H1 (cell line): ENCODE data around the gene PEAK3. TPM values are rescaled to one million over a fixed set of nuclear protein-coding genes. Genes with fewer than 3 reads are reported as not detected.
"Not testable (repeated sequence)": the region's sequence is repeated elsewhere in the genome, so short reads cannot be mapped to it uniquely, and the experiment has no call there.

Source experiments
- CTCF ChIA-PET: fragments of 300-600 bp; sonication (Branson Sonifier 250); formaldehyde crosslinking; loops from one replicate; lab custom pipeline; 2021; ENCODE audit not compliant: partially characterized antibody; lab: Charles Lee
- POLR2A ChIA-PET: fragments of 300-600 bp; sonication (Branson Sonifier 250); formaldehyde crosslinking; loops from one replicate; lab custom pipeline; 2021; ENCODE audit warnings: inconsistent platforms; ENCODE audit not compliant: partially characterized antibody; lab: Charles Lee
- DNase-seq, 2 experiments: peaks; one replicate each; pipeline versions ENCODE4 v3.0.0 to v3.0.0-alpha.2; 2010 to 2022; ENCODE audit warnings: low spot score in 2 of 2, low read depth in 1 of 2, mixed read lengths in 1 of 2
- FAIRE-seq: peaks from 2 replicates; lab custom pipeline; 2011; peaks lifted over from hg19 to GRCh38; lab: Jason Lieb, UNC
- H2AFZ ChIP-seq: 2 replicates; pipeline ENCODE4 v1.8.1; 2012; ENCODE audit warnings: low read length, inconsistent platforms
- H2AK5ac ChIP-seq: 2 replicates; pipeline ENCODE4 v1.6.1; 2013; ENCODE audit warnings: low read depth, low read length
- H2BK120ac ChIP-seq: replicated peaks from 2 replicates; pipeline ENCODE3; 2013; ENCODE audit warnings: low read depth, low read length, inconsistent platforms
- H2BK12ac ChIP-seq: 2 replicates; pipeline ENCODE4 v1.6.1; 2013; ENCODE audit warnings: low read depth, low read length
- H2BK15ac ChIP-seq: 2 replicates; pipeline ENCODE4 v1.6.1; 2013; ENCODE audit warnings: low read length
- H2BK20ac ChIP-seq: 2 replicates; pipeline ENCODE4 v1.6.1; 2013; ENCODE audit warnings: low read length
- H2BK5ac ChIP-seq: 2 replicates; pipeline ENCODE4 v1.6.1; 2013; ENCODE audit warnings: low read depth, low read length
- H3K14ac ChIP-seq: 2 replicates; pipeline ENCODE4 v1.6.1; 2013; ENCODE audit warnings: inconsistent platforms; ENCODE audit not compliant: insufficient read length
- H3K18ac ChIP-seq: 2 replicates; pipeline ENCODE4 v1.6.1; 2013; ENCODE audit warnings: low read length; ENCODE audit errors: extremely low read depth
- H3K23ac ChIP-seq: 2 replicates; pipeline ENCODE4 v1.6.1; 2013; ENCODE audit warnings: inconsistent platforms; ENCODE audit not compliant: insufficient read length
- H3K23me2 ChIP-seq: 2 replicates; pipeline ENCODE4 v1.6.1; 2013; ENCODE audit warnings: low read depth, low read length
- H3K27ac ChIP-seq: 2 replicates; pipeline ENCODE4 v1.6.1; 2011; ENCODE audit warnings: low read depth, low read length, inconsistent platforms
- H3K27me3 ChIP-seq, 4 experiments: replicated peaks in 1 of 4; 1 replicate in 1 of 4; 2 replicates in 3 of 4; pipeline versions ENCODE4 v1.6.1 to v1.8.1; 2011 to 2013; ENCODE audit warnings: low read length in 3 of 4, mild to moderate bottlenecking in 3 of 4, inconsistent platforms in 2 of 4, mixed read lengths in 2 of 4, moderate library complexity in 1 of 4; ENCODE audit not compliant: control insufficient read depth in 3 of 4, insufficient read depth in 3 of 4; ENCODE audit errors: extremely low read depth in 1 of 4
- H3K36me3 ChIP-seq, 4 experiments: 2 replicates each; pipeline versions ENCODE4 v1.6.1 to v1.8.1; 2011 to 2013; ENCODE audit warnings: mild to moderate bottlenecking in 4 of 4, low read length in 3 of 4, moderate library complexity in 2 of 4, control low read depth in 1 of 4, inconsistent platforms in 1 of 4; ENCODE audit not compliant: insufficient read depth in 4 of 4, control insufficient read depth in 2 of 4
- H3K4ac ChIP-seq: replicated peaks from 2 replicates; pipeline ENCODE3; 2013; ENCODE audit warnings: low read length, low read depth, mixed read lengths, inconsistent platforms; ENCODE audit not compliant: insufficient read length
- H3K4me1 ChIP-seq, 4 experiments: replicated peaks in 1 of 4; 1 replicate in 1 of 4; 2 replicates in 3 of 4; pipeline versions ENCODE4 v1.6.1 to v1.8.1; 2011 to 2013; ENCODE audit warnings: low read length in 3 of 4, inconsistent platforms in 2 of 4, mixed read lengths in 1 of 4; ENCODE audit not compliant: insufficient read depth in 4 of 4, control insufficient read depth in 3 of 4
- H3K4me2 ChIP-seq, 2 experiments: 2 replicates each; pipeline versions ENCODE4 v1.6.1 to v1.8.1; 2011 to 2013; ENCODE audit warnings: low read depth in 2 of 2, low read length in 2 of 2, control low read depth in 1 of 2, inconsistent platforms in 1 of 2, mild to moderate bottlenecking in 1 of 2; ENCODE audit not compliant: insufficient read depth in 1 of 2
- H3K4me3 ChIP-seq, 4 experiments: fragments of 200-600, 300-600 bp in 1 of 4; sonication (generic), shearing (Covaris generic), sonication (Bioruptor Twin) in 1 of 4; 2 replicates each; pipeline versions ENCODE4 v1.5.1 to v1.8.1; 2011 to 2016; ENCODE audit warnings: low read length in 4 of 4, low read depth in 3 of 4, control low read depth in 2 of 4, inconsistent platforms in 2 of 4, mild to moderate bottlenecking in 2 of 4, mixed read lengths in 1 of 4, moderate library complexity in 1 of 4; ENCODE audit not compliant: insufficient read depth in 2 of 4; ENCODE audit errors: extremely low read depth in 1 of 4
- H3K56ac ChIP-seq: replicated peaks from 2 replicates; pipeline ENCODE3; 2013; ENCODE audit warnings: low read depth, mild to moderate bottlenecking, mixed read lengths, low read length, inconsistent platforms; ENCODE audit not compliant: insufficient read length
- H3K79me1 ChIP-seq: 2 replicates; pipeline ENCODE4 v1.6.1; 2013; ENCODE audit warnings: low read depth, low read length, control low read depth
- H3K79me2 ChIP-seq, 2 experiments: 2 replicates each; pipeline versions ENCODE4 v1.6.1 to v1.8.1; 2012 to 2013; ENCODE audit warnings: low read length in 2 of 2, mild to moderate bottlenecking in 2 of 2, inconsistent platforms in 1 of 2; ENCODE audit not compliant: insufficient read depth in 2 of 2, control insufficient read depth in 1 of 2
- H3K9ac ChIP-seq, 4 experiments: replicated peaks in 1 of 4; 1 replicate in 1 of 4; 2 replicates in 3 of 4; pipeline versions ENCODE4 v1.6.1 to v1.8.1; 2011 to 2013; ENCODE audit warnings: low read depth in 3 of 4, low read length in 3 of 4, control low read depth in 2 of 4, mild to moderate bottlenecking in 2 of 4, moderate library complexity in 2 of 4, inconsistent platforms in 1 of 4; ENCODE audit errors: extremely low read depth in 1 of 4
- H3K9me3 ChIP-seq, 2 experiments: 2 replicates each; pipeline versions ENCODE4 v1.6.1 to v1.8.1; 2012 to 2013; ENCODE audit warnings: mild to moderate bottlenecking in 2 of 2, moderate library complexity in 2 of 2, control low read depth in 1 of 2, inconsistent platforms in 1 of 2, low read depth in 1 of 2, low read length in 1 of 2, mixed read lengths in 1 of 2; ENCODE audit not compliant: insufficient read depth in 2 of 2
- H4K20me1 ChIP-seq, 2 experiments: replicated peaks in 1 of 2; 2 replicates each; pipeline versions ENCODE3 to v1.8.1; 2011 to 2013; ENCODE audit warnings: inconsistent platforms in 2 of 2, low read length in 2 of 2, mild to moderate bottlenecking in 1 of 2; ENCODE audit not compliant: insufficient read depth in 2 of 2, control insufficient read depth in 1 of 2
- H4K5ac ChIP-seq: 2 replicates; pipeline ENCODE4 v1.6.1; 2013; ENCODE audit warnings: low read length, low read depth, mixed read lengths, inconsistent platforms; ENCODE audit not compliant: insufficient read length
- H4K8ac ChIP-seq: 2 replicates; pipeline ENCODE4 v1.8.0; 2013; ENCODE audit warnings: mild to moderate bottlenecking, moderate library complexity, low read length, inconsistent platforms; ENCODE audit not compliant: insufficient read depth; ENCODE audit errors: extremely low read depth
- H4K91ac ChIP-seq: replicated peaks from 2 replicates; pipeline ENCODE3; 2013; ENCODE audit warnings: low read length, mixed read lengths, inconsistent platforms; ENCODE audit not compliant: insufficient read length
- WGBS, 2 experiments: shearing (Covaris generic) in 1 of 2; methylation state at CpG; one replicate each; pipeline versions ENCODE4 v1.1.6 to v1.1.7; 2013 to 2015; ENCODE audit warnings: low lambda C conversion rate in 2 of 2, mixed read lengths in 2 of 2, inconsistent platforms in 1 of 2, low coverage in 1 of 2, missing lambda C conversion rate in 1 of 2; ENCODE audit not compliant: insufficient replicate concordance in 2 of 2, insufficient coverage in 1 of 2, insufficient read length in 1 of 2; ENCODE audit errors: extremely low coverage in 1 of 2, missing lambda C conversion rate in 1 of 2; 5-methylcytosine and 5-hydroxymethylcytosine counted together
- polyA plus RNA-seq, 7 experiments: library from polyadenylated mRNA; depleted of rRNA in 3 of 7; stranded (reverse) in 5 of 7; unstranded in 2 of 7; fragments of >200 nt in 5 of 7; fragments of 200-250 nt in 2 of 7; gene quantifications; 1 replicate in 5 of 7; 2 replicates in 1 of 7; 4 replicates in 1 of 7; pipeline versions ENCODE4 v1.2.1 to v1.2.3, GENCODE V29; 2011 to 2013; ENCODE audit warnings: missing spikeins in 2 of 7, mixed read lengths in 2 of 7
- total RNA-seq: library from RNA; stranded (reverse); fragmentation: NEBNext Ultra II Directional; extraction: Animal tissue kit (Norgen Biotek cat#: 25700); gene quantifications from 2 replicates; pipeline ENCODE4 v1.2.1, GENCODE V29; 2021

PEAK3 gene
- total and polyA plus RNA-seq, 2 of the 8 experiments (the other 6 are each of a cell fraction or from before 2014, with no cell fraction given), result not detected

DNA sequence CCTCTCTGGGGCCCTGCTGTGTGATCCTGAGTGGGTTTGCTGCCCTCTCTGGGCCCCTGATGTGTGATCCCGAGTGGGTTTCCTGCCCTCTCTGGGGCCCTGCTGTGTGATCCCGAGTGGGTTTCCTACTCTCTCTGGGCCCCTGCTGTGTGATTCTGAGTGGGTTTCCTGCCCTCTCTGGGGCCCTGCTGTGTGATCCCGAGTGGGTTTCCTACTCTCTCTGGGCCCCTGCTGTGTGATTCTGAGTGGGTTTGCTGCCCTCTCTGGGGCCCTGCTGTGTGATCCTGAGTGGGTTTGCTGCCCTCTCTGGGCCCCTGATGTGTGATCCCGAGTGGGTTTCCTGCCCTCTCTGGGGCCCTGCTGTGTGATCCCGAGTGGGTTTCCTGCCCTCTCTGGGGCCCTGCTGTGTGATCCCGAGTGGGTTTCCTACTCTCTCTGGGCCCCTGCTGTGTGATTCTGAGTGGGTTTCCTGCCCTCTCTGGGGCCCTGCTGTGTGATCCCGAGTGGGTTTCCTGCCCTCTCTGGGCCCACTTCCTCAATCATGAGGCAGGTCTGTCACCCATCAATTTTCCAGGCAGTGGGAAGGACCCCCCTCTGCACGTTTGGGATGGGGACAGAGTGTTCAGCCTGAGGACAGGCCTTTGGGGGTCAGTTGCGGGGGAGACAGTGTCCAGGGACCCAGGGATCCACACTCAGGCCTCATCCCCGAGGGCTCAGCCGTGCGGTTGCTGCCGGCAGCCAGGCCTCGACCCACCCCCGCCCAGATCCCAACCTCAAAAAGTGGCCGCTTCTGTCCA is 512 bp downstream of the PEAK3 start:
- Histone ChIP-seq H3K4me3 (peak overlapping the region; percentile 28 to 64 (median 44); a peak in 7 of 8 replicates), H4K8ac (0 out of 2 replicates have a peak overlapping the region, but pooled peaks have one; percentile 31), H3K27me3 (peaks cover 0 to 17% (median 14%) of the 10 kb centered on the region in 4 experiments; a peak in 6 of 7 replicates), H3K4me2 (peak overlapping the region; percentile 79 to 83)
- H3K56ac ChIP-seq, H3K4ac ChIP-seq, H2AFZ ChIP-seq, H2AK5ac ChIP-seq, H2BK12ac ChIP-seq, H3K9me3 ChIP-seq, H3K79me1 ChIP-seq, DNase-seq, H4K5ac ChIP-seq, FAIRE-seq, H3K4me1 ChIP-seq, H3K18ac ChIP-seq, H3K9ac ChIP-seq, H3K79me2 ChIP-seq, H3K27ac ChIP-seq, H2BK5ac ChIP-seq, H4K91ac ChIP-seq, H3K23ac ChIP-seq, H4K20me1 ChIP-seq, H3K36me3 ChIP-seq, H2BK15ac ChIP-seq, H3K14ac ChIP-seq, H3K23me2 ChIP-seq, H2BK120ac ChIP-seq, H2BK20ac ChIP-seq: not testable (repeated sequence)
- 53% methylated on average over 10 of the region's 16 CpGs; no CpG with 5 or more reads in 1 of the 2 experiments for WGBS, 2 experiments
- CTCF ChIA-PET, result interaction anchor here (0.9 to 1.6 kb wide), 2 partner anchors 34 to 37 kb away, joined by 3 to 10 read pairs; no protein-coding TSS in a partner anchor
- POLR2A ChIA-PET, result interaction anchor here (1.3 to 2.1 kb wide), 4 partner anchors 12 to 36 kb away, joined by 3 to 9 read pairs (median 4); no protein-coding TSS in a partner anchor
